BLaER1 (cell line): Measurements from ENCODE around the gene OXER1.

Source experiments
- H3K27ac ChIP-seq: shearing (Covaris generic); formaldehyde crosslinking; 2 replicates; pipeline ENCODE4 v1.8.1; 2022
- H3K27me3 ChIP-seq: shearing (Covaris generic); formaldehyde crosslinking; 2 replicates; pipeline ENCODE4 v1.8.1; 2022
- H3K36me3 ChIP-seq: shearing (Covaris generic); formaldehyde crosslinking; 2 replicates; pipeline ENCODE4 v1.8.1; 2022
- H3K4me1 ChIP-seq: shearing (Covaris generic); formaldehyde crosslinking; 2 replicates; pipeline ENCODE4 v1.8.1; 2022
- H3K4me2 ChIP-seq: shearing (Covaris generic); formaldehyde crosslinking; 2 replicates; pipeline ENCODE4 v1.8.1; 2022
- H3K4me3 ChIP-seq: shearing (Covaris generic); formaldehyde crosslinking; 2 replicates; pipeline ENCODE4 v1.8.1; 2022
- H3K9ac ChIP-seq: shearing (Covaris generic); formaldehyde crosslinking; 2 replicates; pipeline ENCODE4 v1.8.1; 2022
- H3K9me3 ChIP-seq: shearing (Covaris generic); formaldehyde crosslinking; 2 replicates; pipeline ENCODE4 v1.8.1; 2022
- H4K20me1 ChIP-seq: shearing (Covaris generic); formaldehyde crosslinking; 2 replicates; pipeline ENCODE4 v1.8.1; 2022
- Cebpa-rat ChIP-seq: shearing (Covaris generic); IDR thresholded peaks from 2 replicates; pipeline ENCODE4 v1.8.1; 2022

The OXER1 gene

DNA sequence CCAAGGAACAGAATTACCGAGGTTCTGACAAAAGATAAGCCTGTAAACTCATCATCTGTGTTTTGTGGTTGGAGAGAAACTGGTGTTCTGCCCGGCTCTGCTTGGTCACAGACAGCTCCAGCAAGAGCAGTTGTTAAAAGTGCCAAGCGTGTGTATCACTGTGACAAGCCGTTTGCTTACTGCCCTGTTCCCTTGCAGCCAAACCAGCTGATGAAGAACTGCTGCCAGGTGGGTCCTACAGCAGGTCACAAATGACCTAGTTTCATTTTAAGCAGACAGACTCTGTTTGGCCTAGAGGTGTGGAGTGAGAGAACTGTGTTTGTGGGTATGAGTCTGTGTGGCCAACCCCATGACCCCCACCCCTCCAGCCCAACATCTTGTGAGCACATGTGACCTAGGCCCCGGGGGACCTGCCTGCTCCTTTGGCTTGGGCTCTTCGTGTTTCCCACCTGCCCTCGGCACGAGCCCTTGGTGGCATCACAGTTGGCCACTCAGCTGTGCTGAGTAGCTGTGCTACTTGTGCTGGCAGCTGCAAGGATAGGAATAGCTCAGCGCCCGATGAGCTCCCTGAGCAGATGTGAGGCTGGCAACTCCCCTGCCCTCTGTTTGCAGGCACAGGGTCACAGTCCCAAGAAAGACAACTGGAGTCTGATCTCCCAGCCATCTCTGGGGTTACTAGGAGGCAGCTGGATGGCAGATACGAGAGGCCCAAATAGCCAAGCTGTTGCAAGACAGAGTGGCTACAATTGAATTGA, 9.7 kb downstream of the OXER1 start:
- Histone ChIP-seq H3K27ac (peak overlapping the region; percentile 83), H3K27me3 (no peaks in the 10 kb centered on the region), H3K9ac (peak overlapping the region; percentile 62), H3K9me3 (no peaks in the 10 kb centered on the region), H3K36me3 (no peaks in the 10 kb centered on the region), H3K4me1 (peaks cover 79% of the 10 kb centered on the region), H4K20me1 (no peaks in the 10 kb centered on the region), H3K4me3 (no peak overlapping the region; the same call in 1 of the 2 replicates), H3K4me2 (peak overlapping the region; percentile 82)
- TF ChIP-seq Cebpa-rat = no peak

DNA sequence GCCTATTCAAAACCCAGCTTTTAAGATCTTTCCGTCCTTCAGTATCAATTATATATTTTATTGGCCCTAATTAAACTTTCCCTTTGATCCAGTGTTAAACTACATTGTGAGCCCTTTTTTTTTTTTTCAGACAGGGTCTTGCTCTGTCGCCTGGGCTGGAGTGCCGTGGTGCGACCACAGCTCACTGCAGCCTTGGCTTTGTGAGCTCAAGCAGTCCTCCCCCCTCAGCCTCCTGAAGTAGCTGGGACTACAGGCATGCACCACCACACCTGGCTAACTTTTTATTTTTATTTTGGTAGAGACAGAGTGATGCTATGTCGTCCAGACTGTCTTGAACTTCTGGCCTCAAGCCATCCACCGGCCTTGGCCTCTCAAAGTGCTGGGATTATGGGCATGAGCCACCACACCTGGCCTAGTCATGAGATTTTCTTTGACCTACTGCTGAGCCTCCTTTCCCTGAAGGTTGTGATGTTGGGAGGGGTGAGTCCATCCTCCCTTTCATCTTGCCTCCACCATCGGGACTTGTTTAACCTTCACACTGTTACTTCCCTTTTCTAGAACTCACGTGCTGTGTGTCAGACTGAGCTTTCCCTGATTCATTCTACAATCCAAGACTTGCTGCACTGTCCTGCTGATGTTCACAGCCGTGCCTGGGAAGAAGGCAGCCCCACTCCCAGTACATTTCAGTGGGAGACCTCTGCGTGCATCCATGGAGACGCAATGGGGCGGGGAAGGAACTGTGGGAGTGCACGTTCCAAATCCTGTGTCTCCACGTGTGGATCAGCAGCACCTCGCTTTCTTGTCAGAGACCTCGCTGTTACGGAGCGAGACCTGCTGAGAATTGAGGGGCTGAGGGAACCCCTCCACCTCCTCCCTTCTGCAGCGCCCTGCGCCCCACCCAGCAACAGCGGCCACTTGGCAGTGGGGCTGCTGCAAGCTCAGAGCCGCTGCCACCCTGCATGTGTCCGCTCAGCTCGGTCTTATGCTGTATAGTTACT, 10.8 kb downstream of the OXER1 start:
- Histone ChIP-seq H3K9me3 (no peaks in the 10 kb centered on the region), H3K27me3 (no peaks in the 10 kb centered on the region), H3K4me3 (no peak overlapping the region; the same call in 1 of the 2 replicates), H3K27ac (peak overlapping the region; percentile 83), H3K4me1 (peaks cover 79% of the 10 kb centered on the region), H3K9ac (peak overlapping the region; percentile 62), H3K4me2 (peak overlapping the region; percentile 82), H3K36me3 (no peaks in the 10 kb centered on the region), H4K20me1 (no peaks in the 10 kb centered on the region)
- TF ChIP-seq Cebpa-rat = no peak

DNA sequence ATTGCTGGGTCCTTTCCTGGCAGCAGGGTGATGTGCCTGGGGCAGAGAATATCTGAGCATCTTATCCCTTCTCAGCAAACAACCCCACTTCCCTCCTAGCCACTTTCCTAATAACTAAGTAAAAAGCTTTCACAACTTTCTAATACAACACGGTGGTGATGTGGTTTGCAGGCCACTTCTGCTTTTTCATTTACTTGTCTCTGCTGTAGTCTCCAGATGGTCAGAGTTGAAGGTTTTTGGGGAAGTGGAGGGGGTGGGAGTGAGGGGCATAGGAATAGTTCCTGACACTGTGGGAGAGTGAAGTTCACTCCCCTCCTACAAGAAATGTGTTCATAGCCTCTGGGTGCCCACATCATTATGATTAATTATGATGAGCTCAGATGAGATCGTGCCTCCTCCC, 11.6 kb downstream of the OXER1 start:
- H3K36me3 ChIP-seq = peaks cover under 1% of the 10 kb centered on the region; the same call in 1 of the 2 replicates
- no peaks in the 10 kb centered on the region for H3K27me3 ChIP-seq
- H3K4me3 ChIP-seq = no peak overlapping the region
- TF ChIP-seq Cebpa-rat = no peak
- no peak overlapping the region for H3K9ac ChIP-seq
- peak overlapping the region; percentile 83 for H3K27ac ChIP-seq
- peaks cover 72% of the 10 kb centered on the region for H3K4me1 ChIP-seq
- H3K9me3 ChIP-seq = no peaks in the 10 kb centered on the region
- H4K20me1 ChIP-seq = no peaks in the 10 kb centered on the region
- peak overlapping the region; percentile 82 for H3K4me2 ChIP-seq

DNA sequence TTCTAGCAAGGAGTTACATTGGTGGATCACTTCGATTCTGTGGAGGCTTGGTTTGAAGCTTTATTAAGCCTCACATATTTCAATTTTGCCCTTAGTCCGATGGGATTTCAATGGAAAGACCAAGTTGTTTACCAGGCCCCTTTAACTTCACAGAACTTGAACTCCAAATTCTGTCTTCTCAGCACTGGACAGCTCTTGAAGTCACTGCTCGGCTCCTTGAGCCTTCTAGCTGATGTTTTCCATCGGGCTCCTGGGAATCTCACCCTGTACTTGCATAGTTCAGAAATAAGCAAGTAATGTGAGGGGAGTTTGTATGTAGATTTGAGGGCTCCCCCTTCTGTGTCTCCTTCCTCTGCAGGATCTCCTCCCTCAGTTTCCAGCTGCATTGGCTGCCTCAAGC, 15.1 kb downstream of the OXER1 start:
- Histone ChIP-seq H3K4me1 (peaks cover 38% of the 10 kb centered on the region), H4K20me1 (no peaks in the 10 kb centered on the region), H3K4me2 (no peak overlapping the region), H3K9me3 (no peaks in the 10 kb centered on the region), H3K27me3 (no peaks in the 10 kb centered on the region), H3K36me3 (peaks cover 14% of the 10 kb centered on the region; the same call in 1 of the 2 replicates), H3K27ac (no peak overlapping the region), H3K4me3 (no peak overlapping the region), H3K9ac (no peak overlapping the region)
- no peak for TF ChIP-seq Cebpa-rat

DNA sequence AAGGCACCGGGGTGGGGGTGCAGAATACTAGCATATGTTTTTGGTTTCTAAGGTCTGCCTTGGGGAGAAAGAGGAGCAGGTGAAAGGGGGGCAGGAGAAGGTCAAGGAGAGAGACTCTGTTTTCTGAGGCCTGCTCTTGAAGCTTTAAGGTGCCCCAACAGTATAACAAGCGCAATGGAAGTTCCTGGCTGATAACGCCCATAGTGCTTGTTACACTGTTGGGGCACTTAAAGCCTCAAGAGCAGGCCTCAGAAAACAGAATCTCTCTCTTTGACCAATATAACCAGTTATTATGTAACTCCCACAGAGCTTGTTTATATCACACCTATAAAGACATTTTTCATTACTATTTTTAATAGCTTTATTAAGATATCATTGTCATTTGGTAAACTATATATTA, 16.5 kb downstream of the OXER1 start:
- H3K27ac ChIP-seq = no peak overlapping the region
- no peak overlapping the region for H3K4me3 ChIP-seq
- no peak for TF ChIP-seq Cebpa-rat
- no peaks in the 10 kb centered on the region for H3K9me3 ChIP-seq
- no peak overlapping the region for H3K9ac ChIP-seq
- peaks cover 19% of the 10 kb centered on the region; the same call in 1 of the 2 replicates for H3K36me3 ChIP-seq
- peaks cover 23% of the 10 kb centered on the region for H3K4me1 ChIP-seq
- no peaks in the 10 kb centered on the region for H4K20me1 ChIP-seq
- no peaks in the 10 kb centered on the region for H3K27me3 ChIP-seq
- no peak overlapping the region for H3K4me2 ChIP-seq

DNA sequence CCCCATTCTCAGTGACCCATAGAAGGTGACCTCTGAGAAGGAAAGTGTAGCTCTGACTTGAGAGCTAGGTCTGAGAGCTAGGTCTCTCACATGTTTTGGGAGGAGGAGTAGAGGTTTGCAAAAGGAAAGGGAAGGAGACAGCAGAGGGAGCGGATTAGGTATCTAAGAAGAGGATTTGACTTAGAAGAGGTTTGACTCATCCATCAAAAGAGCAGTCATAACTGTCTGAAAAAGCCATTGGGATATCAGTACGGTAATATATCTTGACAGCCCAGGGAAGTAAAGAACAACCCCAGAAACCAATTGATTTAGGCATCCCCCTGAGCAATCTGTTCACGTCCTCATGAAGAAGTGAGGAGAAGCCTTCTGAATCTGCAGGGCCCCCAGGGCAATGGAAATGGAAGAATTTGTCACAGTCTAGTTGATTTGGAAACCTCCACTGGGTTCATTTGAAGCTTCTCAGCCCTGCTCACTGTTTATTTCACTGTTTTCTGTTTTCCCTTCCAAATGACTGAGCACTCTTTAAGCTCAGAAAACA, 19.3 kb downstream of the OXER1 start:
- H3K4me1 ChIP-seq = peaks cover 13% of the 10 kb centered on the region
- H4K20me1 ChIP-seq = no peaks in the 10 kb centered on the region
- no peak overlapping the region for H3K9ac ChIP-seq
- H3K4me2 ChIP-seq = no peak overlapping the region
- no peaks in the 10 kb centered on the region for H3K27me3 ChIP-seq
- no peak overlapping the region for H3K27ac ChIP-seq
- TF ChIP-seq Cebpa-rat = no peak
- H3K4me3 ChIP-seq = no peak overlapping the region
- H3K9me3 ChIP-seq = peaks cover 9% of the 10 kb centered on the region; the same call in 1 of the 2 replicates
- peaks cover 30% of the 10 kb centered on the region for H3K36me3 ChIP-seq

DNA sequence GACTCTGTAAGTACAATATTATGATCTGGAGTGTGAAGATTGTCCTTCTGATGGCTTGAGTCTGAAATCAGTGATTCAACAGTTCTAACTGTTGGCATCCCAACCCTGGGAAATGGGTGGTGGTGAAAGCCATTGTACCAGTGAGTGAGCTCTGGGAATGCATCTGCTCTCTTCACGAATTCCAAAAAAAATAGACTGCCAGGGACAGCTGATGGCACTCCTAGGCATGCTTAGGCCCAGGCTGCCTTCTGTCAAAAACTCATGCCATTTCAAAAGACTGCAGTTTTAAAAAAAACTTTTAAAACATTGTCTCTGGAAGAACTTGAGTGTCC, 20.3 kb downstream of the OXER1 start:
- Histone ChIP-seq H3K9ac (no peak overlapping the region), H3K36me3 (peaks cover 39% of the 10 kb centered on the region), H3K4me1 (peaks cover 13% of the 10 kb centered on the region), H3K27ac (no peak overlapping the region), H4K20me1 (no peaks in the 10 kb centered on the region), H3K4me3 (no peak overlapping the region), H3K27me3 (no peaks in the 10 kb centered on the region), H3K9me3 (peaks cover 19% of the 10 kb centered on the region), H3K4me2 (no peak overlapping the region)
- TF ChIP-seq Cebpa-rat = no peak

DNA sequence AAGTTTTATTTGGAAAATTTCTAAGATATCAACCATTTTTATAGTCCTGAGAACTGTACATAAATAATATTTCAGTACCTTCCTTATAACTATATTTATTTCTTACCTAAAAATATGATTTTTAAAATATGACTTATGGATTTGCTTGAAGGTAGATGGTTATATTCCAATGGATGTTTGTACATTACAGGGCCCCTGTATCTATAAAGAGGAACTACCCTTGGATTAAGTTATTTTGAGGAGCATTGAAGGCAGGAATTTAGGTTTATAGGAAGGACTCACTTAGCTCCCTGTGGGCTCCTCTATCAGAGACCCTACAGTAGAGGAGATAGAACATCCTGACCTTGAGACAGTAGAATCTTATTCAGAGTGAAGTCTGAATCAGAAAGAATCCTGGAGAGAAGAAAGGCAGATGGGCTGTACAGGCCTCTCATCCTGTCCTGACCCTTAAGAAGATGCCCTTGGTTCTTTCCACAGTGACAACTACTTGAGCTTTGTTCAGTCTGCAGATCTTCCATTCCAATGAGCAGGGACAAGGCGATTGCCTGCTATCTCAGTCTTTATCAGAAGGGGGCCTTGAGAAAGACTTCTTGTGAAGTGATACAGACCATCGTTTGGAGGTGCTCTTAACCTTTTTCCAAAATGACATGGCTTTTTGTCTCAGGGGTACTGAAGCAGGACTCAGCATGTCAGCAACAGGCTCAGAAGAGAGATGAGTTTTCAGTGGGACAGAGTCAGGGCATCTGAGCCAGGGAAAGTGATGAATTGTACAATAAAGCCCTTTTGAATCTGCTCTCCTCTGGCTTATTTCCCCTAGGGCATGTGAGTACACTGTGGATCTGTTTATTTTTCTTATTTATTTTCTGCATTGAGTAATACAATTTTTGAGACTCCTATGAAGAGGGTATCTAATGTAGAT, 20.9 kb downstream of the OXER1 start:
- H3K4me2 ChIP-seq = no peak overlapping the region
- H3K9me3 ChIP-seq = peaks cover 25% of the 10 kb centered on the region
- H3K4me3 ChIP-seq = no peak overlapping the region
- no peaks in the 10 kb centered on the region for H3K27me3 ChIP-seq
- no peak for TF ChIP-seq Cebpa-rat
- no peaks in the 10 kb centered on the region for H4K20me1 ChIP-seq
- H3K36me3 ChIP-seq = peaks cover 46% of the 10 kb centered on the region
- no peak overlapping the region for H3K9ac ChIP-seq
- no peak overlapping the region for H3K27ac ChIP-seq
- H3K4me1 ChIP-seq = peaks cover 13% of the 10 kb centered on the region

DNA sequence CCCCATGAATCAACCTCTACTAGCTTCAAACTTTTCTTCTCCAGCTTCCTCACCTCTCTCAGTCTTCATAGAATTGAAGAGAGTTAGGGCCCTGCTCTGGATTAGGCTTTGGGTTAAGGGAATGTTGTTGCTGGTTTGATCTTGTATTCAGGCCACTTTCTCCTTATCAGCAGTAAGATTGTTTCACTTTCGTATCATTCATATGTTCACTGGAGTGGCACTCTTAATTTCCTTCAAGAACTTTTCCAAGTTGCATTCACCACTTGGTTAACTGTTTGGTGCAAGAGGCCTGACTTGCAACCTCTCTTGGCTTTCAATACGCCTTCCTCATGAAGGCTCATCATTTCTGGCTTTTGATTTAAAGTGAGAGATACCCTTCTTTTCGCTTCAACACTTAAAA, 22.8 kb downstream of the OXER1 start:
- H3K4me1 ChIP-seq = peaks cover 13% of the 10 kb centered on the region
- peaks cover 44% of the 10 kb centered on the region for H3K9me3 ChIP-seq
- H3K4me3 ChIP-seq = no peak overlapping the region
- peak overlapping the region; percentile 52 for H3K4me2 ChIP-seq
- H3K27ac ChIP-seq = 0 out of 2 replicates have a peak overlapping the region, but pooled peaks have one; percentile 31
- H3K36me3 ChIP-seq = peaks cover 55% of the 10 kb centered on the region
- H3K9ac ChIP-seq = no peak overlapping the region
- no peaks in the 10 kb centered on the region for H4K20me1 ChIP-seq
- H3K27me3 ChIP-seq = no peaks in the 10 kb centered on the region
- no peak for TF ChIP-seq Cebpa-rat
